ENCODE results near the gene UNC13D. TPM values are rescaled to one million over a fixed set of nuclear protein-coding genes. Genes with fewer than 3 reads are reported as not detected.
"Not testable (repeated sequence)": the region's sequence is repeated elsewhere in the genome, so short reads cannot be mapped to it uniquely, and the experiment has no call there.

The UNC13D gene
- polyA plus RNA-seq, 3 donors: 4.5 to 6.9 (median 5.5) TPM

- peak; percentile 97 to 100 (median 100) for DNase-seq (ENCODE audit: extremely low read depth in 1 of 11, low read depth in 9 of 11, low spot score in 4 of 11)
Observed at GRCh38 chr17:75855310-75856061, 11.3 kb upstream of the UNC13D start, which contains the start of gene WBP2. TSS of gene WBP2 (minus strand) at chr17:75855335. CDS start at chr17:75855297, 38 bp downstream.

- DNase-seq (ENCODE audit: extremely low read depth in 1 of 11, low read depth in 9 of 11, low spot score in 4 of 11): no peak
Observed at GRCh38 chr17:75854881-75855309, 10.7 kb upstream of the UNC13D start.

DNA sequence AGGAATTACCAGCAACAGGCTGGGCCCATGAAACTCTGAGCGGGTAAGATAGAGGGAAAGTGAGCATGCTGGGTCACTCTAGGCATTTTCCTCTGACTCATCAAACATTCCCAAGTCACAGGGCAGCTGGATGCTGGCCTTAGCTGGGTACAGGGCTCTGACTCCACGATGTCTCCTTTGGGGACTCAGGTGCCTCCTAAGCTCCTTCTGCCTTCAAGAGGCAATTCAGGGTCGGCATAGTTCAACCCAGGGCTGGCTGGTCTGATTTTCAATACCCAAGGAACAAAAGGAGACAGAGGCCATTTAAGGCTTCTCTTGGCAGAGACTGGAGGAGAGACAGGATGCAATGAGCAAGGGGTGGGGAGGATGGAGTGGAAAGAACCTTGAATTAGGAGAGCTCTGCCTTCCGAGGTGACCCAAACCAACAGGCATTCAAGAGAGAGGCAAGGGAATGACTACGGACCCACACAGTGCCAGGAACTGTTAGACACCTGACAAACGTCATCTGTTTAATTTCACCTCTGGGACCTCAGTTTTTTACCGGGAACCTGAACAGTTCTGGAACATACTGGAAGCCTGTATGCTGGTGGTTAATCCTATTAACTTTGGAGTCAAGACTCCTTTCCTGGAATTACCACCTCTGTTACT is 10.0 kb upstream of the UNC13D start:
- DNase-seq (ENCODE audit: extremely low read depth in 1 of 11, low read depth in 9 of 11, low spot score in 4 of 11): no peak

DNA sequence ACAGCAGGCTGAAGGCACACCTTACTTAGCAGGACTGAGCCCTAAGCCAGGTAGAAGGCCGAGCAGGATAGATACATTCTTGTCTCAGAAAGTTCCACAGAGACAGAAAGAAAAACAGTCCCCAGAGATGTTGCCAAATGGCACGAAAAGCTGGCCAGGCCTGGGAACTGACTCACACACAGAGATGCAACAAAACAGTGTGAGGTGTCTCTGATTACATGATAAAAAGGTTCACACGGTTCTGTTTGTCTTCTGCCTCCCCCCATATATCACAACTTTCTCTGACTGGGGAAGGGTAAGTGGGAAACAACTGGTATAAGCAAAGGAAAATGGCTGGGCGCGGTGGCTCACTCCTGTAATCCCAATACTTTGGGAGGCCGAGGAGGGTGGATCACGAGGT is 9.2 kb upstream of the UNC13D start:
- no peak for DNase-seq (ENCODE audit: extremely low read depth in 1 of 11, low read depth in 9 of 11, low spot score in 4 of 11)

GRCh38 chr17:75851693-75851991 is 7.4 kb upstream of the UNC13D start:
- not testable (repeated sequence) for DNase-seq (ENCODE audit: extremely low read depth in 1 of 11, low read depth in 9 of 11, low spot score in 4 of 11)

DNA sequence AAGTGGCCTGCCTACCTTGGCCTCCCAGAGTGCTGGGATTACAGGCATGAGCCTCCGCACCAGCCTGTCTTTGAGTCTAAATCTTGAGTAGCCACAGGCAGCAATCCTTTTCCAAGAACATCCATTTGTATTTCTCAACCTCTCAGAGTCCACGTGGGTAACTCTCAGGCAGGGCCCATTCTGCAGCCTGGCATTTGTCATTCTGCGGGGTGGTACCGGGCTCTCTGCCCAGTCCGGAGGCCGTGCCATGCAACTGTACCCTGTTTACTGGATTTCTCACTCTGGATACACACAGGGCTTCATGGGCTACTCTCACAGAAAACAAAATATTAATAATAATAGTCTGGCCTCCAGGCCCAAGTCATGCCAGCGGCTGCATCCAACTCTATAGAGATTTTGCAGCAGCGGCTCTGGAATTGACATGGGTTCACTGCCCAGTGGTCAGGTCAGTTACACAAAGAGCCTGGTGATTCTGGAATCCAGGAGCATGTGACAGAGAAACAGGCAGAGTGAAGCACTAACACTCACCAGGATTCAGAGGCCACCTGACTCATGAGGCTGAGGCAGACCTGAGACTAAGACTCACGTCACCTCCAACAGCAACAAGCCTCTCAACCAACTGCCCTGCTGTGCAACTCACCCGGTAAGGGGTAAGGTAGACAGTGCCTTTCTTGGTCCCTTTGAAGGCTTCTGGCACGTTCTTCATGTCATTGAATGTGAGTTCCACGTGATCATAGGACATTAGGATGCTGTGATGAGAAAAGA is 6.9 kb upstream of the UNC13D start:
- no peak for DNase-seq (ENCODE audit: extremely low read depth in 1 of 11, low read depth in 9 of 11, low spot score in 4 of 11)

GRCh38 chr17:75849724-75850123 is 5.5 kb upstream of the UNC13D start:
- DNase-seq (ENCODE audit: extremely low read depth in 1 of 11, low read depth in 9 of 11, low spot score in 4 of 11): no peak

DNA sequence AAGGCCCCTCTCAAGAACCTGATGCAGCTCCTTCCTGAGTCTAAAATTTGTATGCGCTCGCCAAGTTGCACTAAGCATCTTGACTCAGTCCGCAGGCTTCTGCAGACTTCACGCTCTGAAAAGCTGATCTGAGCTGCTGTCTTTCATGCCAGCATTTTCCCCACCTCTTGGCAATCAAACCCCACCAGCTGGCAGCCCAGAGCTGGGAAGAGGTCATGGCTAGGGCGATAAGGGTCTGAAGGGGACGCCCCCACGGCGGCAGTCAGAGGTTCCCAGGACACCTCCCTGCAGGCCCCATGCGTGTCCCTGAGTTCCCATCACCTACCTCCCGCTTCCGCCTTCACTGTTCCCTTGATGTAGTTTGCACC is 5.1 kb upstream of the UNC13D start:
- no peak for DNase-seq (ENCODE audit: extremely low read depth in 1 of 11, low read depth in 9 of 11, low spot score in 4 of 11)

- peak in 1 of 11 donors; percentile 59 for DNase-seq (ENCODE audit: extremely low read depth in 1 of 11, low read depth in 9 of 11, low spot score in 4 of 11)
Observed at GRCh38 chr17:75848523-75849278, 4.5 kb upstream of the UNC13D start.

GRCh38 chr17:75847614-75848522 is 3.7 kb upstream of the UNC13D start:
- no peak for DNase-seq (ENCODE audit: extremely low read depth in 1 of 11, low read depth in 9 of 11, low spot score in 4 of 11)

DNA sequence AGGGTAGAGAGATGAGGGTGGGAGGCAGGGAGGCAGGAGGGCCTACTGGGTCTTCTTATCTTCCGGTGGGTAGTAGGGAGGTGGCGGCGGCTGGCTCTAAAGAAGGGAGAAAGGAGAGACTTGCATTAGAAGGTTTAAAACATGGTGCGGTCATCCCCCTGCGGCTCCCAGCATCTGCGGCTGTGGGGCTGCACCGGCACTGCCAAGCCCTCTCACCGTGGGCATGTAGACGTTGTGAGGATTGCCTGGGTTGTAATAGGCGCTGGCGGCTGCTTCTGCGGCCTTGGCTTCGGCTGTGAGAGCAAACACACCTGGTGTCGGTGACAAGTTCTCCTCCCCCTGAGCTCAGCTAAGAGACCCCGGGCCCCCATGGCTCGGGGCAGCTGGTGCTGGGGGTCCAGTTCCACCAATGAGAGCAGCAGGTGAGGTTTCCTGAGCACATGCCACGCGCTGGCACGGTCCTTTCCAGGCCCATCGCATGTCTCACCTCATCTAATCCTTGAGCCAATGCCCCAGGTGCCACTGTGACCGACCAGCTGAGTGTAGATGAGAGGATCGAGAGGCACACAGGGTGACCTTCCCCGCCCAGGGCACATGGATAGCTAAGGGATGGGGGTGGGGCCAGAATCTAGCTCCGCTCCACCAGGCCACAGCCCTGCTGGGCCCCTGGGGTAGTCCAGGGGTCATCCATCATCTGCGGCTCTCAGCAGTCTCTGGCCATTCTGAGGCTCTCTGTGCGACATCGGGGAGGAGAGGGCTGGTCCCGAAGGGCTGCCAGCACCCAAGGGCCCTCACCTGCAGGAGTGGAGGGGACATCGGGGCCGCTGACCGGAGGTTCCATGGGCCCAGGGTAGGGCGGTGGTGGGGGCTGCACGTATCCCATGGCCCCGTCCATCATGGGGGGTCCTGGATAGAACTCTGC is 2.7 kb upstream of the UNC13D start:
- DNase-seq (ENCODE audit: extremely low read depth in 1 of 11, low read depth in 9 of 11, low spot score in 4 of 11): no peak

GRCh38 chr17:75845933-75846691 is 1.9 kb upstream of the UNC13D start:
- DNase-seq (ENCODE audit: extremely low read depth in 1 of 11, low read depth in 9 of 11, low spot score in 4 of 11): no peak

DNA sequence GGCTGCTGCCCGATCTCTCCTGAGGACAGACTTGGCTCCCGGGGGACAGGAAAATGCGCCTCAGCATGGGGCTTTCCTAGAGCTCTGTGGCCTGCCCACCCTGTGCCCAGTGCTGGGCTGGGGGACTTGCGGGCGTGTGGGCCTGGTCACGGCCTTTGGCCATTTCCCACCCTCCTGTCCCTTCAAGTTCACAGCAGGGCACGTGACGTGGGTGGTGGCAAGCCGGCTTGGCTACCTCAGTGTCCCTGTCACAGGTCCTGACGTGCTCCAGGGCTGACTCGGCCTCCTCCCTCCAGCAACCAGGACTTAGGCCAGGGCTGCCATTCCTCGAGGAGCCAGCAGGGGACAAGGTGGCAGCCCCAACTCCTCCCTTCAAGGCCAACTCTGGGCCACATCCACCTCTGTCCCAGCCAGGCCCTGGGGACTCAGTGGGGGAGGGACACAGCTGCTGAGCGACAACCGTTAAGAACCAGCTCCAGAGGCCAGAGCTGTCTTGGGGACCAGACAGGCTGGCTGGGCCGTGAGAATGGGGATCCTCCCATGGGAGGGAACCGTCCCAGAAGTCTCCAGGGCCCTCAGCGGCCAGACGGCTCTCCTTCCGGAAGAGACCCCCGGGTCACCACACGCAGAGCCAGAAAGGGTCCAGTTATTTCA is 981 bp upstream of the UNC13D start:
- DNase-seq (ENCODE audit: extremely low read depth in 1 of 11, low read depth in 9 of 11, low spot score in 4 of 11): peak in 3 of 11 donors; percentile 46 to 64 (median 50)

GRCh38 chr17:75844530-75845057 is 390 bp upstream of the UNC13D start:
- no peak for DNase-seq (ENCODE audit: extremely low read depth in 1 of 11, low read depth in 9 of 11, low spot score in 4 of 11)

DNA sequence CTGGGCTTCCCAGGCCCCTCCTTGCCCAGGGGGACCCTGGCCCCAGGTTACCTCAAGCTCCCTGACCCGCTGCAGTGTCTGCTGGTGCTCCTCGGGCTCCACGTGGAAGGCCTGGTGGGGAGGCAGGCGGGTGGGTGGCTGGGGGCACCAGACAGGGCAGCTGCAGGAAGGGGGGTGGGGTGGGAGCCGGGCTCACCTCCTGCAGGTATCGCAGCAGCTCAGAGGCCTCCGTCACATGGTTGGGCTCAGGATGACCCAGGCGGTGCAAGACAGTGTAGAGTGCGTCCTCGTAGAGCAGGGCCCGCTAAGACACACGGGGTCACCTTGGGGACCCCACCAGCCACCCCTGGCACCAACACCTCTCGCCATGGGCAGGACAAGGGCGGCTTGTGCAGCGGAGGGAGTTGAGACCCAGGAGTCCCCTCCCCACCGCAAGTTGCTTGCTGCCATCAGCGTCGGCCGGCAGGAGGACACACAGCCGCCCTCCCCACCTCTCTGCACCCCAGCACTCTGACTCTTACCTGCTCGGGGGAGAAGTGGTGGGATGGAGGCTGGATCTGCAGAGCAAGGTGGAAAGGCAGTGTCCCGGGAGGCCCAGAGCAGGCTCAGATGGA is 1.1 kb downstream of the UNC13D start:
- no peak for DNase-seq (ENCODE audit: extremely low read depth in 1 of 11, low read depth in 9 of 11, low spot score in 4 of 11)

GRCh38 chr17:75842411-75842810 is 1.8 kb downstream of the UNC13D start:
- DNase-seq (ENCODE audit: extremely low read depth in 1 of 11, low read depth in 9 of 11, low spot score in 4 of 11): no peak

Measured in renal cortex interstitium (tissue), 11 donors.